ENCODE results near the gene CISTR. TPM values are rescaled to one million over a fixed set of nuclear protein-coding genes. Genes with fewer than 3 reads are reported as not detected.

The CISTR gene
- total RNA-seq, 1 experiment from 2014 or later = not detected

- H3K23ac ChIP-seq (ENCODE audit: insufficient read length, low read depth, low read length) = no peak overlapping the region
- no peak overlapping the region for H4K91ac ChIP-seq (ENCODE audit: insufficient read length, low read depth, low read length)
- H2BK120ac ChIP-seq (ENCODE audit: low read depth, low read length, poor library complexity, severe bottlenecking) = no peak overlapping the region
- no peaks in the 10 kb centered on the region for H3K79me2 ChIP-seq (ENCODE audit: insufficient read depth, low read length)
- no peaks in the 10 kb centered on the region for H3K9me3 ChIP-seq (ENCODE audit: control insufficient read depth, low read depth, low read length)
- no peak for DNase-seq
- H3K36me3 Mint-ChIP-seq (ENCODE audit: insufficient read depth in 1 of 3, low read depth in 3 of 3) = no peaks in the 10 kb centered on the region
- peaks cover 9% of the 10 kb centered on the region for H3K23me2 ChIP-seq (ENCODE audit: insufficient read length, low read depth, low read length, poor library complexity, severe bottlenecking)
- no peak overlapping the region for H2AK5ac ChIP-seq (ENCODE audit: insufficient read length, low read length)
- H2BK15ac ChIP-seq (ENCODE audit: low read depth, low read length) = no peak overlapping the region
- no peak overlapping the region for H3K27ac Mint-ChIP-seq
- H2BK5ac ChIP-seq (ENCODE audit: insufficient read length, low read length) = no peak overlapping the region
- H3K79me1 ChIP-seq (ENCODE audit: insufficient read depth, low read depth, low read length, poor library complexity, severe bottlenecking) = no peaks in the 10 kb centered on the region
- H3K27me3 Mint-ChIP-seq (ENCODE audit: low read depth) = no peaks in the 10 kb centered on the region; the same call in none of the 2 replicates
- no peak overlapping the region for H3K56ac ChIP-seq (ENCODE audit: insufficient read length, low read depth, low read length)
- no peak overlapping the region for H4K5ac ChIP-seq (ENCODE audit: insufficient read length, low read depth, low read length)
- H2BK12ac ChIP-seq (ENCODE audit: insufficient read length, low read depth, low read length) = no peak overlapping the region
- TF ChIP-seq CTCF (conservative IDR thresholded peaks at IDR 0.05) = no peak
- H3K4me2 ChIP-seq (ENCODE audit: insufficient read depth, insufficient read length, low read length) = no peak overlapping the region
- no peak overlapping the region for H3K14ac ChIP-seq (ENCODE audit: insufficient read depth, low read length)
- no peak overlapping the region for H3K9ac ChIP-seq (ENCODE audit: extremely low read depth, insufficient read length, low read length)
- H3K4me1 Mint-ChIP-seq = peaks cover 11 to 15% of the 10 kb centered on the region in 2 experiments
- H2BK20ac ChIP-seq (ENCODE audit: low read depth, low read length, poor library complexity, severe bottlenecking) = no peak overlapping the region
- H2AFZ ChIP-seq (ENCODE audit: low read length) = no peak overlapping the region
- no peak overlapping the region for H3K27ac ChIP-seq (ENCODE audit: insufficient read length, low read depth, low read length)
- H3K4me3 Mint-ChIP-seq = no peak overlapping the region
- no peaks in the 10 kb centered on the region for H3K9me3 Mint-ChIP-seq
- H3T11ph ChIP-seq (ENCODE audit: low read length) = no peak overlapping the region
- no peak overlapping the region for H3K18ac ChIP-seq (ENCODE audit: insufficient read length, low read depth, low read length)
- no peak overlapping the region for H3K4ac ChIP-seq (ENCODE audit: low read depth, low read length)
- no peaks in the 10 kb centered on the region; the same call in 1 of the 2 replicates for H3K4me1 ChIP-seq (ENCODE audit: insufficient read depth, low read length)
- no peak overlapping the region for H4K8ac ChIP-seq (replicated peaks; ENCODE audit: insufficient read length, low read depth, low read length)
- WGBS (ENCODE audit: extremely low coverage, insufficient read length, low lambda C conversion rate) = no CpG with 5 or more reads among the region's 1 CpG
- H3K27me3 ChIP-seq (ENCODE audit: insufficient read depth, low read length) = peaks cover 36% of the 10 kb centered on the region; the same call in 1 of the 2 replicates
- peaks cover 2% of the 10 kb centered on the region for H4K20me1 ChIP-seq (ENCODE audit: control insufficient read depth, insufficient read depth, insufficient read length)
Measured at GRCh38 chr12:53744130-53744441, 7.7 kb downstream of the CISTR start.
